Keratinocyte (primary cell): Measurements from ENCODE around the gene UNG. TPM values are rescaled to one million over a fixed set of nuclear protein-coding genes. Genes with fewer than 3 reads are reported as not detected.

ENCODE experiments used
- DNase-seq: peaks from one replicate; pipeline ENCODE4 v3.0.0-alpha.2; 2011; ENCODE audit warnings: low read depth, missing footprints, low spot score
- FAIRE-seq: peaks from 2 replicates; lab custom pipeline; 2011; peaks lifted over from hg19 to GRCh38; lab: Jason Lieb, UNC
- H2AFZ ChIP-seq: 2 replicates; pipeline ENCODE4 v1.6.0; 2012; ENCODE audit warnings: low read length, control low read depth, inconsistent platforms; ENCODE audit not compliant: control insufficient read depth
- H3K27ac ChIP-seq: 2 replicates; pipeline ENCODE4 v1.5.1; 2011; ENCODE audit warnings: low read length; ENCODE audit not compliant: control insufficient read depth, insufficient read depth
- H3K27me3 ChIP-seq: 3 replicates; pipeline ENCODE4 v1.6.0; 2011; ENCODE audit warnings: low read length; ENCODE audit not compliant: control insufficient read depth, insufficient read depth; ENCODE audit errors: extremely low read depth
- H3K36me3 ChIP-seq, 2 experiments: 2 replicates in 1 of 2; 3 replicates in 1 of 2; pipeline ENCODE4 v1.5.1; 2011; ENCODE audit warnings: low read length in 2 of 2, mild to moderate bottlenecking in 1 of 2; ENCODE audit not compliant: control insufficient read depth in 2 of 2, insufficient read depth in 2 of 2; ENCODE audit errors: extremely low read depth in 1 of 2
- H3K4me1 ChIP-seq: 3 replicates; pipeline ENCODE4 v1.5.1; 2011; ENCODE audit warnings: low read length; ENCODE audit not compliant: control insufficient read depth, insufficient read depth; ENCODE audit errors: extremely low read depth
- H3K4me2 ChIP-seq: 3 replicates; pipeline ENCODE4 v1.6.0; 2011; ENCODE audit warnings: low read depth, low read length; ENCODE audit not compliant: control insufficient read depth, insufficient read depth; ENCODE audit errors: extremely low read depth
- H3K4me3 ChIP-seq, 3 experiments: fragments of 200-600 bp in 1 of 3; sonication (generic) in 1 of 3; 2 replicates in 2 of 3; 3 replicates in 1 of 3; pipeline ENCODE4 v1.5.1; 2011 to 2016; ENCODE audit warnings: low read length in 3 of 3, mild to moderate bottlenecking in 3 of 3, control low read depth in 2 of 3, inconsistent platforms in 1 of 3, low read depth in 1 of 3, mixed read lengths in 1 of 3, mixed run types in 1 of 3, moderate library complexity in 1 of 3; ENCODE audit not compliant: control insufficient read depth in 2 of 3, insufficient read depth in 2 of 3; ENCODE audit errors: extremely low read depth in 1 of 3
- H3K79me2 ChIP-seq: 2 replicates; pipeline ENCODE4 v1.6.0; 2012; ENCODE audit warnings: low read length; ENCODE audit not compliant: control insufficient read depth, insufficient read depth
- H3K9ac ChIP-seq: 3 replicates; pipeline ENCODE4 v1.6.0; 2011; ENCODE audit warnings: low read length; ENCODE audit not compliant: control insufficient read depth, insufficient read depth; ENCODE audit errors: extremely low read depth
- H3K9me1 ChIP-seq: 3 replicates; pipeline ENCODE4 v1.6.0; 2011; ENCODE audit warnings: low read length; ENCODE audit not compliant: control insufficient read depth, insufficient read depth; ENCODE audit errors: extremely low read depth
- H3K9me3 ChIP-seq: 2 replicates; pipeline ENCODE4 v1.5.1; 2012; ENCODE audit warnings: low read depth, low read length; ENCODE audit not compliant: control insufficient read depth
- H4K20me1 ChIP-seq: 3 replicates; pipeline ENCODE4 v1.6.0; 2011; ENCODE audit warnings: low read length; ENCODE audit not compliant: control insufficient read depth, insufficient read depth; ENCODE audit errors: extremely low read depth
- EZH2 ChIP-seq: IDR thresholded peaks from one replicate; pipeline ENCODE4 v1.6.1; 2012; ENCODE audit warnings: inconsistent platforms, mild to moderate bottlenecking, low read length, moderate library complexity
- dilution Hi-C: fragments of 300-500 bp; cut with MboI; formaldehyde crosslinking; loops from one replicate; pipeline ENCODE4 v1.7.0; 2020; ENCODE audit warnings: low sequenced_read_pairs; ENCODE audit not compliant: extremely low pct_ligation_motif_present
- polyA plus RNA-seq, 5 experiments: library from polyadenylated mRNA; depleted of rRNA in 3 of 5; stranded (reverse) in 3 of 5; stranded (forward) in 1 of 5; unstranded in 1 of 5; fragments of >200 nt; gene quantifications; 1 replicate in 1 of 5; 2 replicates in 3 of 5; 3 replicates in 1 of 5; pipeline versions ENCODE4 v1.2.1 to v1.2.3, GENCODE V29; 2011 to 2012; ENCODE audit warnings: missing spikeins in 2 of 5, low read depth in 1 of 5, low replicate concordance in 1 of 5
- small RNA-seq, 3 experiments: library from RNA; depleted of rRNA; stranded (forward); fragments of <200 nt; gene quantifications; one replicate each; pipeline ENCODE3, GENCODE V24; 2012; ENCODE audit warnings: low read depth in 3 of 3, low replicate concordance in 1 of 3; ENCODE audit not compliant: insufficient read length in 3 of 3
- TF ChIP-seq, protein P1 (sequence below), 3 experiments: IDR thresholded peaks in 1 of 3; conservative IDR thresholded peaks in 1 of 3; optimal IDR thresholded peaks in 1 of 3; 2 replicates in 2 of 3; 3 replicates in 1 of 3; pipeline versions ENCODE3 to v1.5.1; 2011; ENCODE audit warnings: low read length in 3 of 3, mild to moderate bottlenecking in 3 of 3, moderate library complexity in 2 of 3, control low read depth in 1 of 3, inconsistent platforms in 1 of 3; ENCODE audit not compliant: insufficient read depth in 2 of 3; ENCODE audit errors: extremely low read depth in 1 of 3

The UNG gene
- polyA plus RNA-seq, 1 donor (not counting 4 experiments of a cell fraction or from before 2014, with no cell fraction given): 26.3 TPM

DNA sequence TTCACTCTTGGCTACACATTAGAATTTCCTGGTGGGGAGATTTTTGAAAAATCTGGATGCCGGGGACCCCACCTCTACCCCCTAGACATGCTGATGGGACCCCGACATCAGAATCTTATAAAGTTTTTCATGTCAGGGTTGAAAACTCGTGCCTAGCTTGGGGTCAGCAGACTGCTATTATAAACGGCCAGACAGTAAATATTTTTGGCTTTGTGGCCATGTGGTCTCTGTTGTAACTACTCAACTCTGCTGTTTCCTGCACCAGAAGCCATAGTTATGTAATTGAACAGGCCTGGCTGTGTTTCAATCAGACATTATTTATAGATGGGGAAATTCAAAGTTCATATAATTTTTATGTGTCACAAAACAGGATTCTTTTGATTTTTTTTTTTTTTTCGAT lies 60.6 kb downstream of the UNG start:
- Histone ChIP-seq H3K9ac (no peak overlapping the region), H3K4me1 (peaks cover 8% of the 10 kb centered on the region), H3K4me2 (no peak overlapping the region), H3K9me3 (no peaks in the 10 kb centered on the region), H3K27me3 (no peaks in the 10 kb centered on the region), H3K9me1 (no peaks in the 10 kb centered on the region), H3K36me3 (no peaks in the 10 kb centered on the region), H3K79me2 (no peaks in the 10 kb centered on the region), H2AFZ (no peak overlapping the region), H4K20me1 (no peaks in the 10 kb centered on the region), H3K4me3 (no peak overlapping the region), H3K27ac (no peak overlapping the region)
- DNase-seq (no peak), FAIRE-seq (no peak)
- TF ChIP-seq, protein P1, sequence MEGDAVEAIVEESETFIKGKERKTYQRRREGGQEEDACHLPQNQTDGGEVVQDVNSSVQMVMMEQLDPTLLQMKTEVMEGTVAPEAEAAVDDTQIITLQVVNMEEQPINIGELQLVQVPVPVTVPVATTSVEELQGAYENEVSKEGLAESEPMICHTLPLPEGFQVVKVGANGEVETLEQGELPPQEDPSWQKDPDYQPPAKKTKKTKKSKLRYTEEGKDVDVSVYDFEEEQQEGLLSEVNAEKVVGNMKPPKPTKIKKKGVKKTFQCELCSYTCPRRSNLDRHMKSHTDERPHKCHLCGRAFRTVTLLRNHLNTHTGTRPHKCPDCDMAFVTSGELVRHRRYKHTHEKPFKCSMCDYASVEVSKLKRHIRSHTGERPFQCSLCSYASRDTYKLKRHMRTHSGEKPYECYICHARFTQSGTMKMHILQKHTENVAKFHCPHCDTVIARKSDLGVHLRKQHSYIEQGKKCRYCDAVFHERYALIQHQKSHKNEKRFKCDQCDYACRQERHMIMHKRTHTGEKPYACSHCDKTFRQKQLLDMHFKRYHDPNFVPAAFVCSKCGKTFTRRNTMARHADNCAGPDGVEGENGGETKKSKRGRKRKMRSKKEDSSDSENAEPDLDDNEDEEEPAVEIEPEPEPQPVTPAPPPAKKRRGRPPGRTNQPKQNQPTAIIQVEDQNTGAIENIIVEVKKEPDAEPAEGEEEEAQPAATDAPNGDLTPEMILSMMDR (optimal IDR thresholded peaks at IDR 0.05 in 1 of 3, IDR thresholded peaks at IDR 0.05 in 1 of 3, conservative IDR thresholded peaks at IDR 0.05 in 1 of 3; ENCODE audit: extremely low read depth in 1 of 3, insufficient read depth in 2 of 3, low read length in 3 of 3): no peak
- no peak for TF ChIP-seq EZH2
- dilution Hi-C loops: no loop called here

DNA sequence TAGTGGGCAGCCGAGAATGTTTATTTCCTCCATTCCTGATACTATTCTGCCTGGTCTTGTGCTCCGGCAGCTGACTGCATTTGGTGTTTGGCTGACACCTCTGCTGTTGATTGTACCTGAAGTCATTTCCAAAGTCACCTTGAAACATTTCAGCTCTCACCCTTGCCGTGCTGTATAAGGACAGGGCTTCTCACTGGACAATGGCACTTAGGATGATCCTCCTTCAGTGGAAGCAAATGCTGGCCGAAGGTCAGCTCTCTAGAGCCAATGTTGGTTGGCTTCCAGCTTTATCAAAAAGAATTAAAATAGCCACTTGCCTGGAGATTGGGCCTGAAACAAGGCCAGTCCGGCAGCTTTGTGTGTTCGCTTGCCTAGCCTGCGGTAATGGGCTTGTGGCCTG lies 63.0 kb downstream of the UNG start:
- Histone ChIP-seq H4K20me1 (no peaks in the 10 kb centered on the region), H3K4me1 (no peaks in the 10 kb centered on the region), H3K36me3 (no peaks in the 10 kb centered on the region), H3K79me2 (no peaks in the 10 kb centered on the region), H2AFZ (no peak overlapping the region), H3K9me3 (no peaks in the 10 kb centered on the region), H3K4me3 (no peak overlapping the region), H3K4me2 (no peak overlapping the region), H3K27me3 (no peaks in the 10 kb centered on the region), H3K27ac (no peak overlapping the region), H3K9ac (no peak overlapping the region), H3K9me1 (no peaks in the 10 kb centered on the region)
- DNase-seq (no peak), FAIRE-seq (no peak)
- dilution Hi-C loops: no loop called here
- TF ChIP-seq, protein P1 (optimal IDR thresholded peaks at IDR 0.05 in 1 of 3, IDR thresholded peaks at IDR 0.05 in 1 of 3, conservative IDR thresholded peaks at IDR 0.05 in 1 of 3; ENCODE audit: extremely low read depth in 1 of 3, insufficient read depth in 2 of 3, low read length in 3 of 3): no peak
- no peak for TF ChIP-seq EZH2

Small RNA genes within 50 kb of the gene (small RNA-seq; reads per million reads assigned to genes)
- 0.13 to 2.3 (median 0.50) reads per million in 3 experiments for gene RNA5SP372

Other genes with a start within 250 kb of the UNG start
- 16.4 to 23.6 TPM (median 21.2 TPM) in 3 replicates for gene SSH1, start 240.0 kb upstream of the UNG start, polyA plus RNA-seq
- not detected in 3 replicates for gene DAO, start 217.5 kb upstream of the UNG start, polyA plus RNA-seq
- gene SVOP, start 76.5 kb upstream of the UNG start, polyA plus RNA-seq: not detected in 3 replicates
- gene USP30, start 45.0 kb upstream of the UNG start, polyA plus RNA-seq: 8.4 to 11.3 TPM (median 10.0 TPM) in 3 replicates
- 18.3 to 31.0 TPM (median 25.2 TPM) in 3 replicates for gene ALKBH2, start 4.1 kb upstream of the UNG start, polyA plus RNA-seq
- gene ACACB, start 19.0 kb downstream of the UNG start, polyA plus RNA-seq: 0.54 to 2.1 TPM (median 1.3 TPM) in 3 replicates
- gene FOXN4, start 211.7 kb downstream of the UNG start, polyA plus RNA-seq: not detected in 3 replicates